GM12891 (cell line): Measurements from ENCODE around the gene MECR.
"Not testable (repeated sequence)": the region's sequence is repeated elsewhere in the genome, so short reads cannot be mapped to it uniquely, and the experiment has no call there.

Experiments
- DNase-seq: peaks from one replicate; pipeline ENCODE4 v3.0.0; 2011; ENCODE audit warnings: low spot score; ENCODE audit not compliant: insufficient read length
- FAIRE-seq: peaks from 2 replicates; lab custom pipeline; 2011; peaks lifted over from hg19 to GRCh38; lab: Jason Lieb, UNC
- PAX5 ChIP-seq: IDR thresholded peaks from 2 replicates; pipeline ENCODE4 v1.6.1; 2011; ENCODE audit warnings: low read length, moderate library complexity, mild to moderate bottlenecking; ENCODE audit not compliant: insufficient read depth, severe bottlenecking
- POLR2A ChIP-seq: IDR thresholded peaks from 2 replicates; pipeline ENCODE4 v1.6.1; 2011; ENCODE audit warnings: low read depth, low read length, control low read depth
- POLR2AphosphoS5 ChIP-seq: IDR thresholded peaks from 2 replicates; pipeline ENCODE4 v1.6.1; 2011; ENCODE audit warnings: low read depth, low read length, control low read depth
- POU2F2 ChIP-seq: IDR thresholded peaks from 2 replicates; pipeline ENCODE4 v1.6.1; 2011; ENCODE audit warnings: low read depth, mild to moderate bottlenecking, control low read depth, low read length, moderate library complexity
- SPI1 ChIP-seq: IDR thresholded peaks from 2 replicates; pipeline ENCODE4 v1.6.1; 2011; ENCODE audit warnings: low read depth, low read length, control low read depth
- TAF1 ChIP-seq: IDR thresholded peaks from 2 replicates; pipeline ENCODE4 v1.6.1; 2011; ENCODE audit warnings: low read depth, low read length, control low read depth

The MECR gene

GRCh38 chr1:29159773-29160172 lies 71.0 kb downstream of the MECR start:
- DNase-seq (no peak), FAIRE-seq (no peak)
- TF ChIP-seq POU2F2 = no peak
- no peak for TF ChIP-seq PAX5
- no peak for TF ChIP-seq POLR2AphosphoS5
- TF ChIP-seq TAF1 = no peak
- no peak for TF ChIP-seq POLR2A
- no peak for TF ChIP-seq SPI1

GRCh38 chr1:29157269-29157601 lies 73.5 kb downstream of the MECR start:
- FAIRE-seq (no peak), DNase-seq (no peak)
- no peak for TF ChIP-seq POU2F2
- TF ChIP-seq POLR2AphosphoS5 = no peak
- TF ChIP-seq POLR2A = no peak
- no peak for TF ChIP-seq PAX5
- no peak for TF ChIP-seq TAF1
- no peak for TF ChIP-seq SPI1

GRCh38 chr1:29156543-29157268 lies 74.0 kb downstream of the MECR start:
- FAIRE-seq (no peak), DNase-seq (no peak)
- TF ChIP-seq POLR2AphosphoS5 (no peak), POU2F2 (no peak), POLR2A (no peak), SPI1 (no peak), TAF1 (no peak)

DNA sequence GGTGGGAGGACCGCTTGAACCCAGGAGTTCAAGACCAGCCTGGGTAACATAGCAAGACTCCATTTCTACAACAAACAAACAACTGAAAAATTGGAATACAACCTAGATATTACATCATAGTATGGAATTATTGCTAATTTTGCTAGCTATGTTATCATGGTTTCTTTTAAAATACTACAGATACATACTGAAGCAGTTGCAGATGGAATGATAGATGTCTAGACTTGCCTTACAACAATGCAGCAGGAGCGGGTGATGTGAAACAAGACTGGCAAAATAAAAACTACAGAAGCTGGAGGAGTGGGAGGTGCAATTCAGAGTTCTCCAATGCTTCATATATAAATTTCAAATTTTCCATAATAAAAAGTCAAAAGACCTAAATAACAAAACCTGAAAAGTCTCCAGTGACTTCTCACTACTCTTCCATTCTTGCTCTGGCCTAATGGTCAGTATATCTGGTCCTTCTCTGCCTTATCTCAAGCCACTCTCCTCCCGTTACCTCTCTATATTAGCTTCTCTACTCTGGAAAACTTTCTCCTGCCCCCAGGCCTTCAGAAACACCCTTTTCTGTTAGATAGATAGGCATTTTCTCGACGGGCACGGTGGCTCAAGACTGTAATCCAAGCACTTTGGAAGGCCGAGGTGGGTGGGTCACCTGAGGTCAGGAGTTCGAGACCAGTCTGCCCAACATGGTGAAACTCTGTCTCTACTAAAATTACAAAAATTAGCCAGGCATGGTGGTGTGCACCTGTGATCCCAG lies 78.5 kb downstream of the MECR start:
- no peak for DNase-seq
- FAIRE-seq = no peak
- TF ChIP-seq POLR2AphosphoS5 (no peak), PAX5 (no peak), POLR2A (no peak), SPI1 (no peak), TAF1 (no peak), POU2F2 (no peak)

- FAIRE-seq, DNase-seq: not testable (repeated sequence)
Measured at GRCh38 chr1:29150346-29150745, 80.4 kb downstream of the MECR start.

DNA sequence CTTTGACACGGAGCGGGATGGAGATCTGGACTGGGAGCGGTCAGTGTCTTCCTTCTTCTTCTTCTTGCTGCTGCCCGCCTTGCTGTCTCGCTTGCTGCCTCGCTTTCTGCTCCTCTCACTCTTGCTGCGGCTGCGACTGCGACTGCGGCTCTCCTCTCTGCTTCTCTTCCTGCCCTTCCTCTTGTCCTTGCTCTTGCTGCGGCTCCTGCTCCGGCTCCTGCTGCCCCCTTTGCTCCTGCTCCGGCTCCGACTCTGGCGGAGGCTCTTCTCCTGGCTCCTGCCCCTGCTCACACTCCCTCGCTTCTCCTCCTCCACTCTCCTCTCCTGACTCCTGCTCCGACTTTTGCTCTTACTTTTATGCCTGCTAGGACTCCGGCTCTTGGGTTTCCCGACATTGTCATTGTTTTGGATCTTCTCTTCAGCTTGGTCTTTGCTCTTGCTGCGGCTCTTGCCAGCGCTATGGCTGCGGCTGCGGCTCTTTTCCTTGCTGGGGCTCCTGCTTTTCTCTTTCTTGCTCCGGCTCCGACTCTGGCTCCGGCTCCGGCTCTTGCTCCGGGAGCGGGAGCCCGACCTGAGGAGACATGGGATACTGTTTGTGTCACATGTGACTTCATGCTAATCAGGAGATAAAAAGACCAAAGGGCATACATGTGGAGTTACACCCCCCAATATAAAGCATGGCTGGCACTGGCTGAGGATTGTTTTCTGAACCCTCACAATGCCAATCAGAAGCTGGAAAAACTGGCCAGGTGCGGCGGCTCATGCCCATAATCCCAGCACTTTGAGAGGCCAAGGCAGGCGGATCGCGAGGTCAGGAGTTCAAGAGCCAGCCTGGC lies 81.9 kb downstream of the MECR start:
- no peak for DNase-seq
- no peak for FAIRE-seq
- no peak for TF ChIP-seq POLR2A
- TF ChIP-seq POLR2AphosphoS5 = no peak
- no peak for TF ChIP-seq TAF1
- TF ChIP-seq PAX5 = no peak
- TF ChIP-seq SPI1 = no peak
- no peak for TF ChIP-seq POU2F2

DNA sequence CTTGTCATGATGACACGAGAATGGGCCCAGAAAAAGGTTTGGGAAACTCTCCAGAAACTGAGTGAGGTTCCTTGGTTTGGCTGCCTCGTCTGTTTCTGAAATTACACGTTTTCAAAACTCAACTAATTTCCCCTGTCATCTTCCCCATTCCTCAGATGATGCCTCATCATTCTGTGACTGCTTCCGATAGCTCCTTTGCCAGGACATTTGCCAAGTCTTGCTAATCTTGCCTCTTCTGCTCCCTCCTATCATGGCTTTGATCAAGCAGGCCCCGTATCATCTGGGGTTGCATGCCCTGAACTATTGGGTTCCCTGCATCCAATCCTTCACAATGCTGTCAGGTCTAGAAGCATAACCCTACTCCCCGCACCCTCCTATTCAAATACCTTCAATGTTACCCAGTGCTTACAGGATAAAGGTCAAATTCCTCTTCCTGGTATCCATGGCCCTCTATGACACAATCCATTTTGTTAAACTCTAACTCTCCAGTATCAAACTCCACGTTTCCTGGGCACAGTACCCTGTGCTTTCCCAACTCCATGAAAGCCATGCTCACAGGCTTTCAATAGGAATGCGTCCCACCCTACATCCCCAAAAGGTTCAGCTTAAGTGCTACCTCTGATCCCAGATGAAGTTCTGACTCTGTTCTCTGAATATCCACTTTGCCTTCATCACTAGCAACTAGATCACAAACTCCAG lies 84.8 kb downstream of the MECR start:
- TF ChIP-seq POLR2A (no peak), POLR2AphosphoS5 (peak; percentile 62), SPI1 (no peak), POU2F2 (no peak)
- FAIRE-seq (no peak), DNase-seq (no peak)

DNA sequence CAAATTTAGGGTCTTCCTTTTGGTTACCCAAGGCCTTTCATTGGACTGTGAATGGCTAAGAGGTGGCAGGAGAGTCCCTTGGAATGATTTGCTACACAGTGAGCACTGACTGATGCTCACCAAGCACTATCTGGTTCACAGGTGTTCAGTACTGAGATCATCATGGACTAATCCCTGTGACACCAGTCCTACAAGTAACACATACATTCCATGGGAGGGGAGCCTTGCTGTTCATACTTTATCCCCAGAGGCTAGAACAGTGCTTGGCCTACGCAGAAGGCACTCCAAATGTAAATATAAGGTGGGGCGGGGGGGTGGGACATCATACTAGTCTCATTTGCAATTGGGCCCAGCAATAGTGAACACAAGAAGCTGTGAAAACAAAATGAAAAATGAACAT lies 86.6 kb downstream of the MECR start:
- FAIRE-seq (no peak), DNase-seq (no peak)
- TF ChIP-seq PAX5 (no peak), POLR2A (0 out of 2 replicates have a peak, but pooled peaks have one; percentile 23), SPI1 (no peak), POLR2AphosphoS5 (no peak), TAF1 (no peak), POU2F2 (no peak)

GRCh38 chr1:29142714-29143113 lies 88.0 kb downstream of the MECR start:
- no peak for TF ChIP-seq TAF1
- TF ChIP-seq SPI1 = no peak
- no peak for TF ChIP-seq PAX5
- no peak for TF ChIP-seq POU2F2
- no peak for TF ChIP-seq POLR2A
- TF ChIP-seq POLR2AphosphoS5 = no peak
- FAIRE-seq (no peak), DNase-seq (no peak)
